Testis (tissue), 3 donors: ENCODE results near the gene FAM110A. TPM values are rescaled to one million over a fixed set of nuclear protein-coding genes. Genes with fewer than 3 reads are reported as not detected.

Source experiments
- DNase-seq: peaks from one replicate; pipeline ENCODE4 v3.0.0-alpha.2; 2019
- H3K27ac ChIP-seq, 2 donors: fragments of 200-600 bp; sonication (generic); one replicate each; pipeline ENCODE4 v1.5.1; 2019
- H3K27me3 ChIP-seq: fragments of 200-600 bp; sonication (generic); one replicate; pipeline ENCODE4 v1.5.1; 2019
- H3K36me3 ChIP-seq: fragments of 200-600 bp; sonication (generic); one replicate; pipeline ENCODE4 v1.5.1; 2017; ENCODE audit warnings: low read depth; ENCODE audit errors: missing control alignments
- H3K4me1 ChIP-seq: fragments of 200-600 bp; sonication (generic); one replicate; pipeline ENCODE4 v1.5.1; 2019
- H3K4me3 ChIP-seq, 2 donors: fragments of 200-600 bp; sonication (generic); one replicate each; pipeline ENCODE4 v1.5.1; 2017 to 2019
- H3K9me3 ChIP-seq: fragments of 200-600 bp; sonication (generic); one replicate; pipeline ENCODE4 v1.5.1; 2017
- CTCF ChIP-seq, 3 experiments: fragments of 450-650 bp in 2 of 3; fragments of 200-600 bp in 1 of 3; sonication (generic) in 1 of 3; IDR thresholded peaks; one replicate each; pipeline ENCODE4 v1.5.1; 2016 to 2019; ENCODE audit warnings: antibody characterized with exemption in 3 of 3, mild to moderate bottlenecking in 2 of 3, moderate library complexity in 1 of 3
- POLR2A ChIP-seq: fragments of 450-650 bp; IDR thresholded peaks from one replicate; pipeline ENCODE4 v1.6.1; 2017; ENCODE audit warnings: antibody characterized with exemption, mild to moderate bottlenecking, moderate library complexity
- WGBS, 2 donors: methylation state at CpG; one replicate each; pipeline ENCODE4 v1.1.5; 2018; 5-methylcytosine and 5-hydroxymethylcytosine counted together
- intact Hi-C: fragments of 100-400 bp; cut with DNase I; formaldehyde crosslinking; loops from one replicate; pipeline ENCODE4 v1.15.1; 2023; ENCODE audit warnings: low total_unique reads
- polyA plus RNA-seq: library from polyadenylated mRNA; stranded (reverse); fragments of 350-450 nt; fragmentation: Illumina TruSeq; extraction: RNeasy Lipid Tissue Mini Kit (QIAGEN cat#74804); gene quantifications from one replicate; pipeline ENCODE4 v1.2.3, GENCODE V29; 2014; ENCODE audit warnings: low read depth, low replicate concordance; ENCODE audit not compliant: insufficient read depth
- total RNA-seq, 2 donors: library from RNA; depleted of rRNA; stranded (reverse); fragments of >200 nt; gene quantifications; one replicate each; pipeline ENCODE4 v1.2.3, GENCODE V29; 2016

FAM110A gene
- total and polyA plus RNA-seq, 3 donors from 2014 or later = 5.1 to 7.7 (median 5.5) TPM

- no peaks in the 10 kb centered on the region for H3K9me3 ChIP-seq
- no peak overlapping the region for H3K4me3 ChIP-seq
- no peak for DNase-seq
- H3K27ac ChIP-seq = no peak overlapping the region
- no peaks in the 10 kb centered on the region for H3K27me3 ChIP-seq
- no peak for TF ChIP-seq CTCF (IDR thresholded peaks at IDR 0.05)
- no peak for TF ChIP-seq POLR2A
- peaks cover 10% of the 10 kb centered on the region for H3K4me1 ChIP-seq
- no peaks in the 10 kb centered on the region for H3K36me3 ChIP-seq
- 85 to 87% methylated on average over 8 to 10 of the region's 10 CpGs for WGBS, 2 donors
- intact Hi-C loops = loop anchor here (10.0 kb wide), 1 partner anchor 74 kb away; no protein-coding TSS in a partner anchor
These were observed 47.7 kb downstream of the FAM110A start for GRCh38 chr20:881051-881782.

- no peaks in the 10 kb centered on the region for H3K27me3 ChIP-seq
- no peaks in the 10 kb centered on the region for H3K36me3 ChIP-seq
- no peak for TF ChIP-seq CTCF (IDR thresholded peaks at IDR 0.05)
- no peak for TF ChIP-seq POLR2A
- peaks cover 10% of the 10 kb centered on the region for H3K4me1 ChIP-seq
- intact Hi-C loops = loop anchor here (10.0 kb wide), 1 partner anchor 73 kb away; no protein-coding TSS in a partner anchor
- H3K4me3 ChIP-seq = no peak overlapping the region
- DNase-seq = no peak
- H3K9me3 ChIP-seq = no peaks in the 10 kb centered on the region
- H3K27ac ChIP-seq = no peak overlapping the region
These were observed 48.2 kb downstream of the FAM110A start for GRCh38 chr20:881783-882144.

DNA sequence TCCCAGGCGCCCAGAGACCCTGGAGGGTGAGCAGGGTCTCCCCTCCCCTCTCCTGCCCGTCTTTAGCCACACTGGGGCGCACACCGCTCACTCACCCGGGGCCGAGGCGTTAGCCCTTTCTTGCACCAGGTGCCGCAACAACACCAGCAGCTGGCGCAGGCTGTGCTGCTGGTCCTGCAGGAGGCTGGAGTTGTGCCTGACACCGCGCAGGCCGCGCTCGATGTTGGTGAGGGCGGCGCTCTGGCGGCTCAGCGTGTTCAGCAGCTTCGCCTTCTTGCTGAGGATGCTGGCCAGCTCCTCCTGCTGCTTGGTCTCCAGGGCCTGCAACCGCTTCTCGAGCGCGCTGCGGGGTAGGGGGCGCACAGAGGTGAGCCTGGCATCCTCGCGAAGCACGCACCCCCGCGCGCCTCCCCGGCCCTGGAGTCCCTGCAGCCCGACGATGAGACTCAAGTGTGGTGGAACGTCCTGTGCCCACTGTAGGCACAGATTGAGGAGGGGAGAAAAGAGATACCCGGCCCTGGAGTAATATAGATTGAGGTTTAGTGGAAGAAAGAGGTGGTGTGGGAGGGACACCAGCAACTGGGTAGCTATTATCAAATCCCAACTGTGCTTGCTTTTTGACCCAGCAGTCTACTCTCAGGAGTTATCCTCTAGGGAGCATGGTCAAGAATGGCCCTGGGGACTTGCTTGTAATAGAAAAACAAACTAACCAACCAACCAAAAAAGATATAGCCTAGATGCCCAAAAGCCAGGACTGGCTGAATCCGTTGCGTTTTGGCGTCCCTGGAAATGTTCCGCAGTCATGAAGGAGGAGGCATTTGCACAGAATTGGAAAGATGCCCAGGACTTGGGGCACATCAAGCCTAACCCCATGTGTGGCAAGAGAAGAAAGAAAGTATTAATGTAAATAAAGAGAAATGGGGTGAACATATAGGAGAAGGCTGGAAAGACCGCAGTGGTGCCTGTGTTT is 51.8 kb downstream of the FAM110A start:
- WGBS, 2 donors = 11 to 16% methylated on average over 37 to 41 of the region's 41 CpGs
- Histone ChIP-seq H3K36me3 (no peaks in the 10 kb centered on the region), H3K4me3 (peak overlapping the region in 1 of 2 donors; percentile 23), H3K27me3 (no peaks in the 10 kb centered on the region), H3K27ac (no peak overlapping the region), H3K4me1 (peaks cover 13% of the 10 kb centered on the region), H3K9me3 (no peaks in the 10 kb centered on the region)
- intact Hi-C loops = loop anchor here (10.0 kb wide), 1 partner anchor 70 kb away; no protein-coding TSS in a partner anchor
- no peak for TF ChIP-seq POLR2A
- peak in 1 of 3 experiments; percentile 22 for TF ChIP-seq CTCF (IDR thresholded peaks at IDR 0.05)
- DNase-seq = peak; percentile 83

- Histone ChIP-seq H3K27ac (no peak overlapping the region), H3K4me3 (no peak overlapping the region), H3K4me1 (peaks cover 28% of the 10 kb centered on the region), H3K27me3 (no peaks in the 10 kb centered on the region), H3K36me3 (no peaks in the 10 kb centered on the region), H3K9me3 (no peaks in the 10 kb centered on the region)
- WGBS, 2 donors = 86 to 94% methylated on average over 2 of the region's 2 CpGs
- intact Hi-C loops = loop anchor here (10.0 kb wide), 1 partner anchor 68 kb away; no protein-coding TSS in a partner anchor
- TF ChIP-seq POLR2A (no peak), CTCF (IDR thresholded peaks at IDR 0.05) (no peak)
- no peak for DNase-seq
These were observed 53.6 kb downstream of the FAM110A start for GRCh38 chr20:887137-887536.
